GM18861 (cell line): ENCODE results near the gene LRCH1.

ENCODE experiments used
- ATAC-seq: cut with Tn5 transposase; IDR thresholded peaks from one replicate; pipeline ENCODE4 v1.9.1; 2021; ENCODE audit not compliant: unreplicated experiment

The LRCH1 gene

GRCh38 chr13:46782691-46783090, 229.7 kb downstream of the LRCH1 start:
- ATAC-seq = no peak

DNA sequence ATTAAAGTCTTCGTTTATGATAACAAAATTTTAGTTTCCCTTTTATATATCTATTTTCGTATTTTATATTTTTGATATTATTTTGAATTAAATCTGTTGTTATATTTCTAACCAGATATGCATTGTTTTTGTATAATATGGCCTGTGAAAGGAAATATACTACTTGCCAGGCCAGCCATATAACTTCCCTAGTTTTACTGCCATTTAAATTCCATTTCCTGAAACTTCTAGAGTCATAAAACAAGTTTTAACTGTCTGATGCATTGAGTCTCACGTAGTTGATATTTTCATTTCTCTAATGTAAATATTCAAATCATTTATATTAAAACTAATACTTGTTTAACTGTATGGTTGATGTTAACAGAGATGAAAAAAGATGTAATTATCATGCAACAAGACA, 230.5 kb downstream of the LRCH1 start:
- ATAC-seq = no peak

DNA sequence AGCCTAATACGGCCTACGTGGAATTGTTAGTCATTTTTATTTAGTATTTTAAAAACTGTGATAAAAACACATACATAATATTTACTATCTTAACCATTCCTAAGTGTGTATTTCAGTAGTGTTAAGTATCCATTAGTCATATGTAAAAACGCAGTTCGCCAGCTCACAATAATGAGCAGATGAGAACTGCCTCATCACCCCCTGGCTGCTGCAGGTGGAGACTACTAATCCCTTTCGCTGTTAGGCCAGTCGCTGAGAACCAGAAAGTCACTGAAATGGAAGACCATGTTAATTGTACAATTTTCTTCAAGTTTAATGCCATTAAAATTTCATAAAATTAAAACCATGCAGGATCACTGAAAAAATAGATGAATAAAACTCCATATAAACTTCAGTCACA, 242.4 kb downstream of the LRCH1 start:
- ATAC-seq = no peak

GRCh38 chr13:46796129-46796514, 243.2 kb downstream of the LRCH1 start:
- ATAC-seq = no peak

DNA sequence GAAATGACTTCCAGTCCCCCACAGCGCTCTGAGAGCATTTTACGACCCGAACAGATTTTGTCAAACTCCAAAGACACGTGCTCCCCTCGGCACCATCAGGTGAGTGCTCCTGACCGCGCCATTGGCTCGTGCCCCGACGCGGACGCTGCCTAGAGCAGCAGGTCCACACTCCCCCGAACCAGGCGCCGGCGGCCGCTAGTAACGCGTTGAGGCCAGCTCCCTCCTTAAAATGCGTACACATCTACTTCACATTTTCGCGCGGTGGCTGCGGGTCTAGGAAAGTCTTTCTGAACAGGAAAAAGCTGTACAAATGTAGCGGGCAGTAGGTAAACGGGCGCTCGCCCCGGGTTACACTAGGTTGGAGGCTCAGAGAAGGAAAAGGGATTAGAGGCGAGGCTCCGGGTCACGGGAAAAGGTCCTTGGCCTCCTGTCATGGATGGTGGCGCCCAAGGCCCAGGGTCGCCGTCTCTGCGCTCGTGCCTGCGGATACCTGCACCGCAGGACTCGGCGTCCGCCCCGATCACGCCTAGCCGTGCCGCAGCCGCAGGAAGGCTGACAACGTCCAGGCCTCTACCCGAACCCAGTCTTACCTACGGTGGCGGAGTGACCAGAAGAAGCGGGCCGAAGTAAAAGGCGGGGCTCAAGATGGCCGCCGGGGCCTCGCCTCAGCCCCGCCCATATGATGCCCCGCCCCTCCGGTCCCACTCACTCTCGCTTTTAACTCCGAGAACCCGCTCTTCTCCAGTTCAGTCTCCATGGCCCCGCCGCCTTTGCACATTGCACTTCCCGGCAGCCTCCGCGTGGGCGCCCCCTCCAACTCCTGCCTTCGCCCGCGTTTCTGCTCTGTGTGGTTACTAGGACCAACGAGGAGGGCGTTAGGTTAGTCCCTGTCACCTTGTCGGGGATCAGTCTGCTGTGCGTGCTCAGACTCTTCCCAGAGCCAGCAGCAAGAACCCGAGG, 243.8 kb downstream of the LRCH1 start, which contains the start of gene ESD:
TSS of gene ESD (minus strand) at position 647 of the 960 bp plus-strand sequence. CDS start 5,748 bp downstream, outside the sequence.
- peak; percentile 77 for ATAC-seq

- ATAC-seq = no peak
Observed at GRCh38 chr13:46797501-46798237, 244.7 kb downstream of the LRCH1 start.

GRCh38 chr13:46799139-46799538, 246.2 kb downstream of the LRCH1 start:
- no peak for ATAC-seq

DNA sequence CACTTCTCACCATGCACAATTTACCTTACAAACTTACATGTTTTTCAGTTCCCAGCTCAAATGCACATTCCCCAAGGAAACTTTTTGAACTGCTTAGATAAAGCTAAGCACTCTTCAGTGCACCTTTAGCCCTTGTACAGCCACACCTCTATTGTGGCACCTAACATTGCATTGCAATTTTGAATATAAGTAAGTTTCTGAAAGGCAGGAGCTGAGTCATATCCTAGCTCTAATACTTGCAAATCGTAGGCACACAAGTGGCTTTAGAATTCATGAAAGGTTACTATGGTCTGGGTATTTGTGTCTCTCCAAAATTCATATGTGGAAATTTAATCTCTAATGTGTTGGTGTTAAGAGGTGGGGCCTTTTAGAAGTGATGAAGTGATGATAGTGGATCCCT, 248.9 kb downstream of the LRCH1 start:
- no peak for ATAC-seq
